NCI-H2196 (cell line): ENCODE data around the gene CNTN2.
A peak's percentile ranks its signal among the peaks of the same experiment; 100 is the strongest.

Experiments
- DNase-seq: peaks from one replicate; lab custom pipeline; 2025; ENCODE audit not compliant: unreplicated experiment; lab: John Stamatoyannopoulos, UW

Gene CNTN2

DNA sequence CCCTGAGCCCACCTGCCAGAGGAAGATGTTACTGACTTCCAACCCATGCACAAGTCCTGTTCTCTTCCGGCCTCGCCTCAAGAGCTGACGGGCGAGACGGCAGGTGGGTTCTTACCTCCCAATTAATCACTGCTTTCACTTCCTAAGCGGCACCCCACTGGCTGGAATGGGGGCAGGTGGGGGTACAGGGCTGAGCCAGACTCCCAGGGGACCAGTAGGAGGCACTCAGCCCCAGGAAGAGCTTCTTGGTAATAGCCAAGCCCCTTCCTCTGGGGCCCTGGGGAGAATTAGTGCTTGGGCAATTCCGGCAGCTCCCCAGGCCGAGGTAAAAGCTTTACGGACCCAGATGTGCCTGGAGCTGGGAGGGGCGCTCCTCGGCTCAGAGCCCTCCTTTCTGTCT, 9.7 kb downstream of the CNTN2 start:
- no peak for DNase-seq

DNA sequence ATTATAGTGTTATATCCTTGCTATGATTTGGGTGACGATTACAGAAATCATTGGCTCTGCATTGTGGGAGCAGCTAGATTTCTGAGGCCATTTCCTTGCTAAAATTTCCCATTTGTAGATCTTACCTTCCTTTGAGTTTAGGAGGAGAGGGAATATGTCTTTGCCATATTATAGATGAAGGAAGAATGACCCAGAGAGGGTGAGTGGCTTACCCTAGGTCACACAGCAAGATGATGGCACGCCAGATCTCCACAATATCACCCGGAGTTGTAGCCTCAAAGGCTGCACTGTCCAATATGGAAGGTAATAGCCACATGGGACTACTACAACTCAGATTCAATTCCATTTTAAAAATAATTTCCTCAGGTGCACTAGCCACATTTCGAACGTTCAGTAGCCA, 10.3 kb downstream of the CNTN2 start:
- no peak for DNase-seq

DNA sequence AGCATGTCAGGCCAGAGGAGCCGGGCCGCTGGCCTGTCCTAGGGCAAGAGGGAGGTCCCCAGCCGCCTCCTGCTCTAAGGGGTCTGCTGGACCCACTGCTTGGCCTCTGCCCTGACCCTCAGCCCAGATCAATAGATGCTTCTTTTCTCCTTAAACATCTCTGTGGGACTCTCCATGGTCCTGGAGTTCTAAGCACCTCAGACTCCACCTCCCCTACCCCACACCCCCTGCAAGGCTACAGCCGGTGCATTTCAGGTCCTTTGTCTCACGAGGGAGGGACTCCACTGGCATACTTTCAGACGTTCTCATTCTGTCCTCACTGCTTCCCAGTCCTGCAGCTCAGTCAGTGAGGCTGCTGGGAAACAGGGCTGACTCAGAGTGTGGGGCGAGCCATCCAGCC, 11.0 kb downstream of the CNTN2 start:
- no peak for DNase-seq

DNA sequence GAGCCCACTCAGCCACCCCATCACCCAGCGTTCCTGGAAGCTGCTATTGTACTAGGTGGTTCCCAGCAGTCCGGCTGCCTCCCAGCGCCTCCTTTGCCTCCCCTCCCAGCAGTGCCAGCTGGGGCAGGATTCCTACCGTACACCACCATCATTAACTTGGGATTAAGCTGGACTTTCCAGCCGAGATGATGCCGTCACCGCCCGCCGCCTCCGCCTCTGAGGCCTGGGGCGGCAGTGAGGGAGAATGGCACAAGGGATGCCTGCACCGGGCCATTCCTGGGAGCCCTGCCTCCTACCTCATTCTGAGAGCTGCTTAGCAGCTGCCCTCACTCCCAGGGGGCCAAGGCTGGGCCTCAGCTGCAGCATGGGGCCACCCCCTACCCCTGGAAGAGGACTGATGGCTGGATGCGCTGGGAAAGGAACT, 13.2 kb downstream of the CNTN2 start:
- no peak for DNase-seq

DNA sequence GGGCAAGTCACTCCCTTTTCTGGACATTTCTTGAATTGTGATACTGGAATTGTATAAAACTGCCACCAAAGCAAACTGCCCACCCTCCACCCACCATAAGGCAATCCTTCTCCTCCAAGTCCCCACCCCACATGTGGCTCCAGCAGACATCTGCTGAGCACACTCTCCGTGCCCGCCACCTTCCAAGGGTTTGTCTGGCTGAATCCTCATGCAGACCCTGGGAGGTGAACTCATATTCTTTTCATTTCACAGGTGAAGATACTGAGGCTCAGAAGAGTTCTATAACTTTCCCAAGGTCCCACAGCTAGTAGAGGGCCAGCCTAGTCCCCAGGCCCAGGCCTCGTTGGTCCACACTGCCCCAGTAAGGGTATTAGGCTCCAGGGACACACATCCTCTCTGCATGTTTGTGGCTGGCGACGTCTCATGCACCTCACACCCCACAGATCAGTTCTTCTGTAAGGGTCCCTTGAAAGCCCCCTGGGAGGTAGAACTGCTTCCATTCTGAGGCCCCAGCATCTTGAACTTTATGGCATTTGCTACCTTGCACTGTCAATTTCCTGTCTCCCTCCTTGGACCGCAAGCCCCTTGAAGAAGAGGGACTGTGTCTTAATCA, 14.1 kb downstream of the CNTN2 start:
- no peak for DNase-seq

DNA sequence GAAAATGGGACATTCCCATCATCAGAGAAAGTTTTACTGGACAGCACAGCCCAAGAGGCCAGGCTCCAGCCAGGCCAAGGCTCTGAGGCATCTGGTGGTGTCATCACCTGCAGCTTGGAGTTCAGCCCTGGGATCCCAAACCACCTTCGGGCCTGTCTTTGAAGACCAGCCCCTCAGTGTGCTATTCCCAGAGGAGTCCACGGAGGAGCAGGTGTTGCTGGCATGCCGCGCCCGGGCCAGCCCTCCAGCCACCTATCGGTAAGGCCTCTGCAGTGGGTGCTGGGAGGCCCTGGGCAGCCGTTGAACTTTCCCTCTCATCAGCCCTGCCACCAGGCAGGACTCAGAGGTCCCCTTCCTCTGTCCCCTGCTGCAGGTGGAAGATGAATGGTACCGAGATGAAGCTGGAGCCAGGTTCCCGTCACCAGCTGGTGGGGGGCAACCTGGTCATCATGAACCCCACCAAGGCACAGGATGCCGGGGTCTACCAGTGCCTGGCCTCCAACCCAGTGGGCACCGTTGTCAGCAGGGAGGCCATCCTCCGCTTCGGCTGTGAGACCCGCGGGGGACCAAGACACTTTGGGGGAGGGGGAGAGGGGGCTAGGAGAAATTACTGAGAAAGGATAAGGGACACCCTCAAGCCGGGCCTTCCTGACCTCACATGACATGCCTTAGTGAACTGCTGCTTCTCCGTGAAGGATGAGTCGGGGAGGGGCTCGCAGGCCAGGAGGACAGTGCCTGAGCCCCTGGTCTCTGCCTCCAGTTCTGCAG, 15.0 kb downstream of the CNTN2 start:
- no peak for DNase-seq

DNA sequence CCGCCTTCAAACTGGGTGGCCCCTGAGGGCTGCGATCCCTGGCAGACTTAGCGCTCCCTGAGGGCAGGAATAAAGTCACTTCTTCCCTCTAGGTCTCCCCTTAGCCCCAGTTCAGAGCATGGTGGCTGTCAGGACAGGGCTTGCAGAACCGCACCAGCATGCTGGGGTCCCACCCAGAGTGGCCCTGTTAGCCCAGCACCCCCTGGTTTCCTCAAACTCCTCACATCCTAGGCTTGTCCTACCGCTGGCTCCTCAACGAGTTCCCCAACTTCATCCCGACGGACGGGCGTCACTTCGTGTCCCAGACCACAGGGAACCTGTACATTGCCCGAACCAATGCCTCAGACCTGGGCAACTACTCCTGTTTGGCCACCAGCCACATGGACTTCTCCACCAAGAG, 15.8 kb downstream of the CNTN2 start:
- DNase-seq = no peak

DNA sequence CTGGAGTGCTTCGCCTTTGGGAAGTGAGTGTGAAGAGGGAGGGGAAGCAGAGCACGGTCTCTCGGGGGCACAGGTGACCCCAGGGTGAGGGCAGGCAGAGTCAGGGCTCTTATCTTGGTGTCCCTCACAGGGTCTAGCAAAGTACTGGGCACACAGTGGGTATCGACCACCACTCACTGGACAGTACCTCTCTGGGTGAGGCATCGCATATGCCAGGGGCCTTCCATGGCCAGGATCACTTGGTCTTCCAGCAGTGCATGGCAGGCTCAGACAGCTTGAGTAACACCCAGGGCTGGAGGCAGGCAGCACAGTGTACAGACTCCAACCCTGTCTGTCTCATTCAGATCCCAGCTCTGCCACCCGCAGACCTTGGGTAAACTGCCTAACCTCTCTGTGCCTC, 16.6 kb downstream of the CNTN2 start:
- DNase-seq = no peak

DNA sequence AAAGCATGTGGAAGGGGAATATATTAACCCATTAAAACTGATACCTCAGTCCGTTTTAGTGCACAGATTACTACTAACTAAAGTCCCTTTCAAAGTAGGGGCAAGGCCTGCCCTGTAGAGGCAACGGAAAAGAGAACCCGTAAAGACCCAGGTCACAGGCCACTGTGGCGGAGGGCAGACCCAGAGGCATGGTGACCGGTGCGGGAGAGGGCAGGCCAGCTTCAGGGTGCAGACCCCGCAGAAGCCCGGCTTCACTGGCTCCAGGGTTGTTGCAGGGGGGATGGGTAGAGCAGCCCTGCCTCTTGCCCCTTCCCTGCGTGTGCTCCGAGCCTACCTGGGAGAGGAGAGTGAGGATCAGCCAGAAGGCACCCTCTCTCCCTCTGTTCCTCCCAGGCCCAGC, 17.7 kb downstream of the CNTN2 start:
- no peak for DNase-seq

DNA sequence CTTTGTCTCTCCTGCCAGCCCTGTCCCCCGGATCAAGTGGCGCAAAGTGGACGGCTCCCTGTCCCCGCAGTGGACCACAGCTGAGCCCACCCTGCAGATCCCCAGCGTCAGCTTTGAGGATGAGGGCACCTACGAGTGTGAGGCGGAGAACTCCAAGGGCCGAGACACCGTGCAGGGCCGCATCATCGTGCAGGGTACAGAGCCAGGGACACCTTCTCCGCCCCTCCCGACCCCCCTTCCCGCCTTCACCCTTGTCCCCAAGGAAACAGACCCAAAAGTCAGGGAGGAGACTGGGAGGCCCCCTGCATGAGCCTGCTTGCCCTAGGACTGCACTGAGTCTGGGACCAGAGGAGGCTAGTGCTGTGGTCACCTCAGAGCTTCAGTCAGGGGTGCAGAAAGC, 18.2 kb downstream of the CNTN2 start:
- no peak for DNase-seq

DNA sequence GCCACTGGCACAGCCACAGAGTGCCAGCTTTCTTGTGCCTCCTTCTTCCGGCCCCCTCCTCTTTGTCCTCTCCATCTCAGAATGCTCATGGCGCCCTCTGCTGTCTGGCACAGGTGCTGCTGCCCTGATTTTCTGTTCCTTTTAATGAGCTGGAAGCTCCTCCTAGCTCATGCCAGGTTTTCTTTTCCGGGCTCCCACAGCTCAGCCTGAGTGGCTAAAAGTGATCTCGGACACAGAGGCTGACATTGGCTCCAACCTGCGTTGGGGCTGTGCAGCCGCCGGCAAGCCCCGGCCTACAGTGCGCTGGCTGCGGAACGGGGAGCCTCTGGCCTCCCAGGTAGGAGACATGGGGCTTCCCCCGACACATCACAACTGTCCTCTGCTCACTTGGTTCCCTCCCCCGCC, 18.7 kb downstream of the CNTN2 start:
- peak; percentile 89 for DNase-seq

DNA sequence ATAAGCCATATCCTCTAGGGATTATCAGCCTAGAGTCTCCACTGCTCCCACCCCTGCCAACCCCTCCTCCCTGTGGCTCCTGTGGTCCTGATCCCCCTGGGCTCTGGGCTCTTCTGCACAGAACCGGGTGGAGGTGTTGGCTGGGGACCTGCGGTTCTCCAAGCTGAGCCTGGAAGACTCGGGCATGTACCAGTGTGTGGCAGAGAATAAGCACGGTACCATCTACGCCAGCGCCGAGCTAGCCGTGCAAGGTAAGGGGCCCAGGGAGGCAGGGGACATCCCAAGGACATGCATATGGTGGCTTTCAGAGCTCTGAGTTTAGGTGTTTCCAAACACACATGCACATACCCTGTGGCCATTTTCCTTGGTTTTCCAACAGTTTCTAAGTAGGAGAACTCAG, 19.3 kb downstream of the CNTN2 start:
- no peak for DNase-seq

DNA sequence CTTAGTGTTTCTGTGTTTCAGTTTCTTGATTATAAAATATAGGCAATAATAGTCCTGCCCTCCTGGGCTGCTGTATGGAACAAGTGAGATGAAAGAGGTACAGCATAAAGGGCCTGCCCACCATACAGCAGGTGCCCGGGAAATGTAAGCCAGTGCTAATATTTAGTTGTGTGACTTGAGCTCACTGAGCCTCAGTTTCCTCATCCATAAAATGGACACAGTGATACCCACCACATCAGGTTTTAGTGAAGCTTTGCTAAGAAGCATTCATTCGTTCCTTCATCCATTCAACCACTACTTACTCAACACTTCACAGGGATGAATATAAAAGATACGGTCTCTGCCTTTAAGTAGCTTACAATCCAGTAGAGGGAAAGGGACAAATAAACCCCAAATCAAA, 19.9 kb downstream of the CNTN2 start:
- no peak for DNase-seq

DNA sequence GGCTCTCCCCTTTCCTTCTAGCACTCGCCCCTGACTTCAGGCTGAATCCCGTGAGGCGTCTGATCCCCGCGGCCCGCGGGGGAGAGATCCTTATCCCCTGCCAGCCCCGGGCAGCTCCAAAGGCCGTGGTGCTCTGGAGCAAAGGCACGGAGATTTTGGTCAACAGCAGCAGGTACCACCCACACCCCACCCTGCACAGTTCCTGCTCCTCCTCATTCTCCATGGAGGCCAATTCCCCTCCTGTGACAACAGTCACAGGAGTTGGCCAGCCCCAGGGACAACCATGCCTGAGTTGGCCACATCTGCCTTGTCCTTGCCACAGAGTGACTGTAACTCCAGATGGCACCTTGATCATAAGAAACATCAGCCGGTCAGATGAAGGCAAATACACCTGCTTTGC, 21.3 kb downstream of the CNTN2 start:
- no peak for DNase-seq

DNA sequence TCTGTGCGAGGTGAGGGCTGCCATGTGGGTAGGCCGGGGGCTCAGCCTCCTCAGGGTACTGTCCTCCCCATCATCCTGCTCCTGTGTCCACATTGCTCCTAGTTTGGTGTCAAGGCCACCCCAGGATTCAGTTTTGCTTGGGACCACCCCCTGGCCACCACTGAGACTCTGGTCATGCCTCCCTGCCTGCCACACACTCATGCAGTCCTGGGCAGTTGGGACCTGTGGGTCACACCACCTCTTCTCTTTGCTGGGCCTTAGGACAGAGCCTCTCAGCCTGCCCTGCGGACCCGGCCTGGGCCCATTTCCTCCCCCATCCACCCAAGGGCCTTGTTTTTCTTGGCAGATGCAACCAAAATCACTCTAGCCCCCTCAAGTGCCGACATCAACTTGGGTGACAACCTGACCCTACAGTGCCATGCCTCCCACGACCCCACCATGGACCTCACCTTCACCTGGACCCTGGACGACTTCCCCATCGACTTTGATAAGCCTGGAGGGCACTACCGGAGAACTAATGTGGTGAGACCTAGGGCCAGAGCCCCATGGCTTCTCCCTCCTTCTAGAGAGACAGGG, 21.8 kb downstream of the CNTN2 start:
- DNase-seq = no peak

DNA sequence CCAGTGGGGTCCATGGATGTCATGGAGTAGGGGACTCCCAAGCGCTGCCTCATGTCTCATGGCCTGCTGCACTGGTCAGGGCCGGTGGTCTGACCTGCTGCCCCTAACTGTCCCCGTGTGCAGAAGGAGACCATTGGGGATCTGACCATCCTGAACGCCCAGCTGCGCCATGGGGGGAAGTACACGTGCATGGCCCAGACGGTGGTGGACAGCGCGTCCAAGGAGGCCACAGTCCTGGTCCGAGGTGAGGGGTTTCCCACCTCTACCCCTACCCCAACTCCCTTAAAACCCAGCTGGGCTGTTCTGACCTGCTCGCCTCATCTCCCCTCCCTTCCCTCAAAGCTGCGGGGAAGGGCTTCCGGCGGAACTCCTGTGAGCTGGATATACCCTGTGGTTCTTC, 22.7 kb downstream of the CNTN2 start:
- DNase-seq = no peak

DNA sequence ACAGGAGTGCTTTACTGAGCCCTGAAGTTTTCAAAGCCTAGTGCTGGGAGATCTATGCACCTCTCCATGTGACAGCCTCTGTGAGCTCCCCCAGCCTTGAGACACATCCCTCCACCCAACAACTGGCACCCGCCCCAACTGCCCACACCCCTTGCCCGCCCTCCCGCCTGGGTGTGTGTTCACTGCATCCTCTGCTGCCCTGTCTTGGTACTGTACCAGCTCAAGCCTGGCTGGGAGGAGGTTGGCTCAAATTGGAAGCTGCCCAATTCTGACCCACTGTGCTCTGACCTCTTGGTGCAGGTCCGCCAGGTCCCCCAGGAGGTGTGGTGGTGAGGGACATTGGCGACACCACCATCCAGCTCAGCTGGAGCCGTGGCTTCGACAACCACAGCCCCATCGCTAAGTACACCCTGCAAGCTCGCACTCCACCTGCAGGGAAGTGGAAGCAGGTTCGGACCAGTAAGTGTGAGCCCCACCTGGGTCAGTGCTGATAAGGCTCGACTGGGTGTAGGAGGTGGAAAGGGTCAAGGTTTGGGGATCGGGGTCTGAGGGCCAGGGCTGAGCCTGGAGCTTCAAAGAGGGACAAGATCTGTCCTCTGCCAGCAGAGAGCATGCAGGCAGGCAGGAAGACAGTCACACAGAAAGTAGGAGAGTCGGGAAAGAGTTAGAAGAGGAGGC, 23.3 kb downstream of the CNTN2 start:
- no peak for DNase-seq

DNA sequence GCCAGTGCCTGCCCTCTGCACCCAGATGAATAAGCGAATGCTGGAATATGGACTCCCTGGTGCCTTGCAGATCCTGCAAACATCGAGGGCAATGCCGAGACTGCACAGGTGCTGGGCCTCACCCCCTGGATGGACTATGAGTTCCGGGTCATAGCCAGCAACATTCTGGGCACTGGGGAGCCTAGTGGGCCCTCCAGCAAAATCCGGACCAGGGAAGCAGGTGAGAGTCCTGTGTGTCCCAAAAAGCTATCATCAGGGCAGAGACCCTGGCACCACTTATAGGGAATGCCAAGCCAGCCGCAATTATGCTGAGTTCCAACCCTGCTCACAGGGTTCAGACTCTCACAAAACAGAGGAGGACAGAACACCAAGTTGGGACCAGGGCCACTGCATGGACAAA, 24.0 kb downstream of the CNTN2 start:
- DNase-seq = no peak

DNA sequence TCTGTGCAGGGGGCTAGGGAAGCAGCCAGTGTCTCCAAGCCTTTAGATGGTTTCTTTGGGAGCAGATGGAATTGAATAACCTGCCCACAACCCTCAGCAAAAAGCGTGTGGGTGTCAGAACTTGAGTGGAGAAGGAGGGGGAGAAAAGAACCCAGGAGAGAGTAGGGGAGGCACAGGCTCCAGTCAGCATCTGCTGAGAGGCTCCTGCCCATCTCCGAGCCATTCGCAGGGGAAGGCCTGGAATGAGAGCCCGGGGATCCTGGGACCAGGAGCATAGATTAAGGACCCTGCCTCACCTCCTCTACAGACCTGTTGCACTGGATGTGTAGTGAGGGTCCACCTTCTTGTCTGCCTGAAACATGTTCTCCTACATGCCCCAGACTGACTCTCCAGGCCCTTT, 25.0 kb downstream of the CNTN2 start:
- DNase-seq = no peak

DNA sequence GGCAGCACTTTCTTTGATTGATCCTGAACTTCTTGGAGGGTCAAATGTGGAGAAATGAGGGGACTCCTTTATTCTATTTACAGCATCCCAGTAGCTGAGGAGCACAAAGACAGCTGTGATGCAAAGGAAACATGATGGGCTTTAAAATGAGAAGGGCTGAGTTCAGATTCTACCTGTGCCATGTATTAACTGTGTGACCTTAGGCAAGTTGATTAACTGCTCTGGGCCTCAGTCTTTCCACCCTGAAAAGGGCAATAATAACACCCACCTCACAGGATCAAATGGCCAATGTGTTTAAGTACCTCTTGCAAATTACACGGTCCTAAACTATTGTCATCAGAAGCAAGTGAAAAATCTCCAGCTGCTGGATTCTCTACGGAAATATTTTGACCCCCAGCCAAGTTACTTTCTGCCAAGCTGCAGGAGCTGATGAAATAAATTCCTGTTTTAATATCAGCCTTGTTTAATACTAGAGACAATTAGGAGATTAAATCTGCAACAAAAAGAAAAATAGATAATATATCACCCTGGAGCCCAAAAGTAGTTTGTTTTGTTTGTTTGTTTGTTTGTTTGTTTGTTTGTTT, 25.5 kb downstream of the CNTN2 start:
- no peak for DNase-seq

DNA sequence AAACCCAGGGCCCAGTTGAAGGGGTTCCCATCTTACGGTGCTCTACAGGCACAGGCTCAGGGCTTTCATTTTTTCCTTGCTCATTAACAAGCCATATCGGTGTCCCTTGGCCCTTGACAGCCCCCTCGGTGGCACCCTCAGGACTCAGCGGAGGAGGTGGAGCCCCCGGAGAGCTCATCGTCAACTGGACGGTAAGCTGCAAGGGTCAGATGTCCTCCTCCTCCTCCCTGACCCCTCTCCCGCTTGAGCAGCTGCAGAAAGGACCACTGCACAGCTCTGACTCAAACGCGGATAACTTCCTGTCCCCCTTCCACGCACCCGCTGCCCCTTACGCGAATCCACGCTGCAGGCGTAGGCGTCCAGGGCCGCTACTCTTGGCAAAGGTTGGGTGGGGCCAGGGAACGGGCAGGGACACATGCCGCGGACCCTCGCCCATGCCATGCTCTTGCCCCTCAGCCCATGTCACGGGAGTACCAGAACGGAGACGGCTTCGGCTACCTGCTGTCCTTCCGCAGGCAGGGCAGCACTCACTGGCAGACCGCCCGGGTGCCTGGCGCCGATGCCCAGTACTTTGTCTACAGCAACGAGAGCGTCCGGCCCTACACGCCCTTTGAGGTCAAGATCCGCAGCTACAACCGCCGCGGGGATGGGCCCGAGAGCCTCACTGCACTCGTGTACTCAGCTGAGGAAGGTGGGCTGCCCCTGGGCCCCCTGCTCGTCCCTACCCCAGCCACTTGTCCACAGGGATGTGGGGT, 26.5 kb downstream of the CNTN2 start:
- DNase-seq = no peak
